ENCODE data around the gene PDXK.

- TF ChIP-seq, protein P1, sequence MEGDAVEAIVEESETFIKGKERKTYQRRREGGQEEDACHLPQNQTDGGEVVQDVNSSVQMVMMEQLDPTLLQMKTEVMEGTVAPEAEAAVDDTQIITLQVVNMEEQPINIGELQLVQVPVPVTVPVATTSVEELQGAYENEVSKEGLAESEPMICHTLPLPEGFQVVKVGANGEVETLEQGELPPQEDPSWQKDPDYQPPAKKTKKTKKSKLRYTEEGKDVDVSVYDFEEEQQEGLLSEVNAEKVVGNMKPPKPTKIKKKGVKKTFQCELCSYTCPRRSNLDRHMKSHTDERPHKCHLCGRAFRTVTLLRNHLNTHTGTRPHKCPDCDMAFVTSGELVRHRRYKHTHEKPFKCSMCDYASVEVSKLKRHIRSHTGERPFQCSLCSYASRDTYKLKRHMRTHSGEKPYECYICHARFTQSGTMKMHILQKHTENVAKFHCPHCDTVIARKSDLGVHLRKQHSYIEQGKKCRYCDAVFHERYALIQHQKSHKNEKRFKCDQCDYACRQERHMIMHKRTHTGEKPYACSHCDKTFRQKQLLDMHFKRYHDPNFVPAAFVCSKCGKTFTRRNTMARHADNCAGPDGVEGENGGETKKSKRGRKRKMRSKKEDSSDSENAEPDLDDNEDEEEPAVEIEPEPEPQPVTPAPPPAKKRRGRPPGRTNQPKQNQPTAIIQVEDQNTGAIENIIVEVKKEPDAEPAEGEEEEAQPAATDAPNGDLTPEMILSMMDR (IDR thresholded peaks at IDR 0.05), result no peak
- no peak for TF ChIP-seq POLR2A (IDR thresholded peaks at IDR 0.05)
These were observed 37.1 kb downstream of the PDXK start for GRCh38 chr21:43755820-43756594.
